Fibroblast of lung (primary cell): Measurements from ENCODE around the gene TFAP2E.

Source experiments
- EZH2 ChIP-seq: IDR thresholded peaks from 2 replicates; pipeline ENCODE4 v1.5.1; 2012; ENCODE audit warnings: low read length, control low read depth, mild to moderate bottlenecking; ENCODE audit errors: missing control alignments
- TF ChIP-seq, protein P1 (sequence below), 2 donors: IDR thresholded peaks in 1 of 2; conservative IDR thresholded peaks in 1 of 2; 1 replicate in 1 of 2; 2 replicates in 1 of 2; pipeline ENCODE4 v1.5.1; 2011 to 2012; ENCODE audit warnings: low read length in 2 of 2, control low read depth in 1 of 2, inconsistent platforms in 1 of 2, low read depth in 1 of 2, mild to moderate bottlenecking in 1 of 2

DNA sequence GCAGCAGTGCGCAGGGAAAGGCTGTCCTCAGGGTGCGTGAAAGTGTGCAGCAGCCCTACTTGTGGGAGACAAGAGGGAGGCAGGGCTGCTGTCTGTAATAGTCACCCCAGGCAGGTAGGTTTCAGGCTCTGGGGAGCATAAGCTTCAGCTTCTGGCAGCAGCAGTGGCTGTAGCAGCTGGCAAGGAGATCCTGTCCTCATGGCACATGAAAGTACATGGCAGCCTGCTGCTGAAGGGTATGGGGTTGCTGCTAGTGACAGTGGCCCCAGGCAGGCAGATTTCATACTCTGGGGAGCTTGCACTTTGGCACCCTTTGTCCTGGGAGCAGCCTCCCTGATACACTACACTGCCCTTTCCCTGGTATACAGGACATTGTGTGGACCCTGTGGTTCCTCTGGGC, 42.2 kb upstream of the TFAP2E start:
- no peak for TF ChIP-seq EZH2
- TF ChIP-seq, protein P1, sequence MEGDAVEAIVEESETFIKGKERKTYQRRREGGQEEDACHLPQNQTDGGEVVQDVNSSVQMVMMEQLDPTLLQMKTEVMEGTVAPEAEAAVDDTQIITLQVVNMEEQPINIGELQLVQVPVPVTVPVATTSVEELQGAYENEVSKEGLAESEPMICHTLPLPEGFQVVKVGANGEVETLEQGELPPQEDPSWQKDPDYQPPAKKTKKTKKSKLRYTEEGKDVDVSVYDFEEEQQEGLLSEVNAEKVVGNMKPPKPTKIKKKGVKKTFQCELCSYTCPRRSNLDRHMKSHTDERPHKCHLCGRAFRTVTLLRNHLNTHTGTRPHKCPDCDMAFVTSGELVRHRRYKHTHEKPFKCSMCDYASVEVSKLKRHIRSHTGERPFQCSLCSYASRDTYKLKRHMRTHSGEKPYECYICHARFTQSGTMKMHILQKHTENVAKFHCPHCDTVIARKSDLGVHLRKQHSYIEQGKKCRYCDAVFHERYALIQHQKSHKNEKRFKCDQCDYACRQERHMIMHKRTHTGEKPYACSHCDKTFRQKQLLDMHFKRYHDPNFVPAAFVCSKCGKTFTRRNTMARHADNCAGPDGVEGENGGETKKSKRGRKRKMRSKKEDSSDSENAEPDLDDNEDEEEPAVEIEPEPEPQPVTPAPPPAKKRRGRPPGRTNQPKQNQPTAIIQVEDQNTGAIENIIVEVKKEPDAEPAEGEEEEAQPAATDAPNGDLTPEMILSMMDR (conservative IDR thresholded peaks at IDR 0.05 in 1 of 2, IDR thresholded peaks at IDR 0.05 in 1 of 2; ENCODE audit: low read depth in 1 of 2, low read length in 2 of 2) = no peak
